ENCODE data around the gene AMZ1.

GRCh38 chr7:2753148-2753547 lies 65.1 kb downstream of the AMZ1 start:
- TF ChIP-seq CTCF (IDR thresholded peaks at IDR 0.05), result no peak
- no peak for TF ChIP-seq POLR2A (IDR thresholded peaks at IDR 0.05)
